CD4-positive, alpha-beta memory T cell (primary cell): ENCODE data around the gene USP12. TPM values are rescaled to one million over a fixed set of nuclear protein-coding genes. Genes with fewer than 3 reads are reported as not detected.

Experiments
- CTCF ChIA-PET: fragments of 350-600 bp; sonication (Branson Sonifier 250); formaldehyde crosslinking; loops from one replicate; lab custom pipeline; 2021; ENCODE audit warnings: inconsistent platforms; ENCODE audit not compliant: partially characterized antibody; lab: Charles Lee
- POLR2A ChIA-PET: fragments of 350-600 bp; sonication (Branson Sonifier 250); formaldehyde crosslinking; loops from one replicate; lab custom pipeline; 2021; ENCODE audit not compliant: partially characterized antibody; lab: Charles Lee
- DNase-seq, 5 donors: peaks; one replicate each; pipeline versions ENCODE4 v3.0.0 to v3.0.0-alpha.2; 2020 to 2022; ENCODE audit warnings: mixed read lengths in 1 of 5
- H3K27ac ChIP-seq: one replicate; pipeline ENCODE4 v1.7.0; 2013; ENCODE audit warnings: low read depth, low read length
- H3K27me3 ChIP-seq: 2 replicates; pipeline ENCODE4 v1.7.0; 2013; ENCODE audit warnings: mild to moderate bottlenecking, low read length, moderate library complexity; ENCODE audit not compliant: insufficient read depth
- H3K36me3 ChIP-seq: 2 replicates; pipeline ENCODE4 v1.7.0; 2013; ENCODE audit warnings: mild to moderate bottlenecking, low read length, moderate library complexity; ENCODE audit not compliant: insufficient read depth
- H3K4me1 ChIP-seq: 2 replicates; pipeline ENCODE4 v1.7.0; 2013; ENCODE audit warnings: mild to moderate bottlenecking, low read length, moderate library complexity; ENCODE audit not compliant: insufficient read depth
- H3K4me3 ChIP-seq, 2 donors: one replicate each; pipeline ENCODE4 v1.7.0; 2013; ENCODE audit warnings: low read length in 2 of 2, mild to moderate bottlenecking in 1 of 2
- H3K9me3 ChIP-seq, 2 donors: one replicate each; pipeline ENCODE4 v1.7.0; 2013; ENCODE audit warnings: low read length in 2 of 2, control low read depth in 1 of 2; ENCODE audit not compliant: control insufficient read depth in 1 of 2
- H3K27ac Mint-ChIP-seq, 7 donors: one replicate each; pipeline ENCODE4 v1.8.0; 2020 to 2021; ENCODE audit warnings: mixed read lengths in 7 of 7, mild to moderate bottlenecking in 6 of 7, inconsistent platforms in 3 of 7, moderate library complexity in 3 of 7
- H3K27me3 Mint-ChIP-seq, 2 donors: one replicate each; pipeline ENCODE4 v1.8.0; 2020 to 2021; ENCODE audit warnings: mixed read lengths in 2 of 2
- H3K36me3 Mint-ChIP-seq, 2 donors: one replicate each; pipeline ENCODE4 v1.8.0; 2020 to 2021; ENCODE audit warnings: mixed read lengths in 2 of 2, inconsistent platforms in 1 of 2, mild to moderate bottlenecking in 1 of 2
- H3K4me1 Mint-ChIP-seq, 4 donors: one replicate each; pipeline ENCODE4 v1.8.0; 2020 to 2021; ENCODE audit warnings: mixed read lengths in 4 of 4, mild to moderate bottlenecking in 1 of 4
- H3K4me3 Mint-ChIP-seq, 8 donors: one replicate each; pipeline ENCODE4 v1.8.0; 2020 to 2021; ENCODE audit warnings: mixed read lengths in 8 of 8, mild to moderate bottlenecking in 7 of 8, moderate library complexity in 6 of 8, inconsistent platforms in 3 of 8
- H3K9me3 Mint-ChIP-seq, 8 donors: one replicate each; pipeline ENCODE4 v1.8.0; 2020 to 2021; ENCODE audit warnings: mixed read lengths in 8 of 8, mild to moderate bottlenecking in 5 of 8, inconsistent platforms in 3 of 8, moderate library complexity in 1 of 8
- intact Hi-C: fragments of 100-400 bp; cut with micrococcal nuclease; formaldehyde crosslinking; loops from one replicate; pipeline ENCODE4 v1.15.1; 2023
- polyA plus RNA-seq, 2 donors: library from polyadenylated mRNA; unstranded; fragments of 300-500 nt; fragmentation: Illumina TruSeq; gene quantifications; one replicate each; pipeline ENCODE4 v1.2.3, GENCODE V29; 2021
- total RNA-seq, 2 experiments: library from RNA; stranded (reverse); gene quantifications; one replicate each; pipeline ENCODE4 v1.2.3, GENCODE V29; 2021

Gene USP12
- total and polyA plus RNA-seq, 4 experiments from 2014 or later = 16.1 to 26.0 (median 20.2) TPM

DNA sequence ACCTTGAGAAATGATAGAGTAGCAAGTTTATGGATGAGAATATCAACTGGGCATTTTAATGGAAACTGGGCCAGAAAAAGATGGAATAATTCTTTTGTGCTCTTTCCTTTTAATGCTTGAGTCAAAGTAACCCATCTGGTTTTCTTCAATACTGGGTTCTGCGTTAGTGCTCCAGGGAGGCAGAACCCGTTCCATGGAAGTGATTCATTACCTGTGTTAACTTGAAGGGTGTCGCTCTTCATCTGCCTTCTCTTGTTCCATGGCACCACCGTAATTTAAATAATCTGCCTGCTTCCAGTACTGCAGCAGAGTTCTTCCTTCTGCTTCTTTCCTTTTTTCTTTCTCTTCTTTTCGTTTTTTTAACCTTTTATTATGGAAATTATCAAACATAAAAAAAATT lies 14.7 kb upstream of the USP12 start:
- intact Hi-C loops = no loop called here
- ChIA-PET CTCF (no interaction called here), POLR2A (no interaction called here)
- no peak for DNase-seq
- no peak overlapping the region for H3K4me3 ChIP-seq
- H3K27me3 ChIP-seq = no peaks in the 10 kb centered on the region
- Mint-ChIP-seq H3K27ac (no peak overlapping the region), H3K4me1 (no peaks in the 10 kb centered on the region), H3K9me3 (peaks cover 0 to 1% (median 0%) of the 10 kb centered on the region in 8 donors), H3K36me3 (no peaks in the 10 kb centered on the region), H3K4me3 (no peak overlapping the region), H3K27me3 (peaks cover 0 to 9% of the 10 kb centered on the region in 2 donors)
- no peaks in the 10 kb centered on the region for H3K4me1 ChIP-seq
- H3K36me3 ChIP-seq = no peaks in the 10 kb centered on the region
- no peaks in the 10 kb centered on the region for H3K9me3 ChIP-seq
- no peak overlapping the region for H3K27ac ChIP-seq

DNA sequence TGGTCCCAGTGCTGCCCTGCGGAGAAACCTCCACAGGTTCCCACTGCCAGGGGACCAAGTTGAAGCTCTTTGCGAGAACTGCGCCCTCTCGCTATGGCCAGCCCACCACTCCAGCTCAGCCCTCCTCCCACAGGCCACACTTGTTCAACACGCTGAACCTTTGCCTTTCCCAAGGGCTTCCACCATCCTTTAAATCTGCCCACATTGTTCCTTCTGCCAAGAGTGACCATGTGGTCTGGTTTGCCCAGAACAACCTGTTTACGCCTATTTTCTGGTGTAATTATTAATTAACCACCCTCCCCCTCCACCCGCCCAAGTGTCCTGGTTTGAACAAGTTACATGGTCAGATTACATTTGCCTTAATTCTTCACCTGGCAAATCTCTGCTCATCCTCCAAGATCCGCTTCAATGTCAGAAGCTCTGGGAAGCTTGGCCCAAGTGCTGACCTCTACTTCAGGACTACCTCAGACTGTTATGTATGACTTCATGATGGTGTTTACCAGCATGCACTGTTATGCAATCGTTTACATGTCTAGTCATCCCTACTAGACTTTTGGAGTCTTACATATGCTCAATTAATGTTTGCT lies 12.0 kb upstream of the USP12 start:
- CTCF ChIA-PET = interaction anchor here (0.7 kb wide), 1 partner anchor 187 kb away, joined by 3 read pairs; no protein-coding TSS in a partner anchor
- no peak for DNase-seq
- Histone ChIP-seq H3K4me1 (no peaks in the 10 kb centered on the region), H3K4me3 (no peak overlapping the region), H3K36me3 (no peaks in the 10 kb centered on the region), H3K27ac (no peak overlapping the region), H3K9me3 (no peaks in the 10 kb centered on the region), H3K27me3 (no peaks in the 10 kb centered on the region)
- no peak overlapping the region for H3K4me3 Mint-ChIP-seq
- H3K27ac Mint-ChIP-seq = no peak overlapping the region
- H3K9me3 Mint-ChIP-seq = peaks cover 0 to 1% (median 0%) of the 10 kb centered on the region in 8 donors
- H3K4me1 Mint-ChIP-seq = no peaks in the 10 kb centered on the region
- H3K36me3 Mint-ChIP-seq = no peaks in the 10 kb centered on the region
- peaks cover 4 to 9% of the 10 kb centered on the region in 2 donors for H3K27me3 Mint-ChIP-seq
- intact Hi-C loops = no loop called here
- POLR2A ChIA-PET = no interaction called here

DNA sequence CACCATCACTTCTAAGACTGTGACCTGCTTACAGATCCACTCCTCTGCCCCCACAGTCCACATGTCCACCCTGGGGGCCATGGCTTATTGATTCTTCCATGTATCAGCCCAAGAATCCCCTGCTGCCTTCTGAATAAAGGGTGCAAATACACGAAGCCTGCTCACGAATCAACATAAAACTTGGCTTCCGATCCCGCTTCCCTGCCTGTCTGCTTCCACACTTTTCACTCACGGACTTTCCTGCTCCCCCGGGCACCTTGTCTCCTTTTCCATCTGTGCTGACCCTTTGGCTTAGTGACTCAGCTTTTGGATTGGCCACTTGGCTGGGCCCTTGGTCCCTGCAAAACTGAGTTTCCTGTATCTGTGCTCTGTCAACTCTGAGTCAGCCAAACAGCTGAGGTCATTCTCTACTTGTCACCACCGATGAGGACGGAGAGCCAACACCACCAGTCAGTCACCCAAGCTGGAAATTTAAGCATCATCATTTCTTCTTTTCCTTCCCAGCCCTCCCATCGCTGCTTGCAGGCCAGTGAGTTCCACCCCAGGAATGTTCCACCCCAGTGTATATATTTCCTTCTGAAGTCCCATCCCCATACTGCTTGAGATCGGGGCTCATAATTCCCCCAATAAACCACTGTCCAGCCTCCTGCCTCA lies 11.4 kb upstream of the USP12 start:
- intact Hi-C loops = no loop called here
- Histone ChIP-seq H3K4me3 (no peak overlapping the region), H3K27ac (no peak overlapping the region), H3K4me1 (no peaks in the 10 kb centered on the region), H3K27me3 (no peaks in the 10 kb centered on the region), H3K9me3 (no peaks in the 10 kb centered on the region), H3K36me3 (no peaks in the 10 kb centered on the region)
- no peaks in the 10 kb centered on the region for H3K4me1 Mint-ChIP-seq
- H3K36me3 Mint-ChIP-seq = no peaks in the 10 kb centered on the region
- H3K27me3 Mint-ChIP-seq = peaks cover 4 to 9% of the 10 kb centered on the region in 2 donors
- no peak overlapping the region for H3K4me3 Mint-ChIP-seq
- CTCF ChIA-PET = no interaction called here
- POLR2A ChIA-PET = no interaction called here
- H3K9me3 Mint-ChIP-seq = peaks cover 0 to 1% (median 0%) of the 10 kb centered on the region in 8 donors
- no peak overlapping the region for H3K27ac Mint-ChIP-seq
- no peak for DNase-seq

DNA sequence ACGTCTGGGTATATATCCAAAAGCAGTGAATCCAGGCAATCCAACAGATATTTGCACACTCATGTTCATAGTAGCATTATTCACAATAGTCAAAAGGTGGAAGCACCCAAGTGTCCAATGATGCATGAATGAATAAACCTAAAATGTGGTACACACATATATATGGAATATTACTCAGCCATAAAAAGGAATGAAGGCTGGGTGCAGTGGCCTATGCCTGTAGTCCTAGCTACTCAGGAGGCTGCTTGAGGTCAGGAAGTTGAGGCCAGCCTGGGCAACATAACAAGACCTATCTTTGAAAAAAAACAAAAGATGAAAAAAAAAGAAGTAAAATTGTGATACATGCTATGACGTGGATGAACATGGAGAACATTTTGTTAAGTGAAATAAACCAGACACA lies 10.4 kb upstream of the USP12 start:
- Histone ChIP-seq H3K27ac (no peak overlapping the region), H3K27me3 (no peaks in the 10 kb centered on the region), H3K4me1 (no peaks in the 10 kb centered on the region), H3K4me3 (no peak overlapping the region), H3K9me3 (no peaks in the 10 kb centered on the region), H3K36me3 (no peaks in the 10 kb centered on the region)
- intact Hi-C loops = no loop called here
- no peak overlapping the region for H3K4me3 Mint-ChIP-seq
- H3K27me3 Mint-ChIP-seq = peaks cover 4 to 9% of the 10 kb centered on the region in 2 donors
- H3K36me3 Mint-ChIP-seq = no peaks in the 10 kb centered on the region
- no peak for DNase-seq
- H3K9me3 Mint-ChIP-seq = peaks cover 0 to 1% (median 0%) of the 10 kb centered on the region in 8 donors
- no peaks in the 10 kb centered on the region for H3K4me1 Mint-ChIP-seq
- CTCF ChIA-PET = interaction anchor here (0.9 kb wide), 1 partner anchor 180 kb away, joined by 3 read pairs; no protein-coding TSS in a partner anchor
- POLR2A ChIA-PET = no interaction called here
- H3K27ac Mint-ChIP-seq = no peak overlapping the region

DNA sequence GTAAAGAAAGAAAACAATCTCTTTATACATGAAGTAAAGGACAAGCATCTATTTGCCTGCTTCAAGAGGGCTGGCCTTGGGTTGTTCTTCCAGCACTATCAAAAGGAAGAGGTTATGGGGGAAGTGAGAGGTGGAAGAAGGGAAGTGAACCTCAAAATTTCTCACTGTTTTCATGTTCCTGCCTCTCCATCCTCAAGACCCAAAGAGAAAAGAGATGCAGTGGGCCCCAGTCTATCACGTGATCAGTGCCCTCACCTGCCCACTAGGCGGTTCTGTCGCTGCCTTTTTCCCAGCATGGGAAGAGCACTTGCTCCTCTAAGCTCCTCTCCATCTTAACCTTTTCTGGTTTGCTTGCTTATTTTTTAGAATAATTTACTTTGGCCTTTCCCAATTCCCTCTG lies 6.2 kb upstream of the USP12 start:
- Histone ChIP-seq H3K36me3 (no peaks in the 10 kb centered on the region), H3K27me3 (no peaks in the 10 kb centered on the region), H3K9me3 (no peaks in the 10 kb centered on the region), H3K4me1 (peaks cover 2% of the 10 kb centered on the region), H3K27ac (no peak overlapping the region), H3K4me3 (no peak overlapping the region)
- Mint-ChIP-seq H3K4me1 (peaks cover 2 to 5% (median 4%) of the 10 kb centered on the region in 4 donors), H3K4me3 (no peak overlapping the region), H3K27ac (peak overlapping the region in 1 of 7 donors; percentile 47), H3K27me3 (peaks cover 4% of the 10 kb centered on the region in 2 donors), H3K9me3 (no peaks in the 10 kb centered on the region), H3K36me3 (no peaks in the 10 kb centered on the region)
- no peak for DNase-seq
- intact Hi-C loops = no loop called here
- POLR2A ChIA-PET = no interaction called here
- CTCF ChIA-PET = no interaction called here

DNA sequence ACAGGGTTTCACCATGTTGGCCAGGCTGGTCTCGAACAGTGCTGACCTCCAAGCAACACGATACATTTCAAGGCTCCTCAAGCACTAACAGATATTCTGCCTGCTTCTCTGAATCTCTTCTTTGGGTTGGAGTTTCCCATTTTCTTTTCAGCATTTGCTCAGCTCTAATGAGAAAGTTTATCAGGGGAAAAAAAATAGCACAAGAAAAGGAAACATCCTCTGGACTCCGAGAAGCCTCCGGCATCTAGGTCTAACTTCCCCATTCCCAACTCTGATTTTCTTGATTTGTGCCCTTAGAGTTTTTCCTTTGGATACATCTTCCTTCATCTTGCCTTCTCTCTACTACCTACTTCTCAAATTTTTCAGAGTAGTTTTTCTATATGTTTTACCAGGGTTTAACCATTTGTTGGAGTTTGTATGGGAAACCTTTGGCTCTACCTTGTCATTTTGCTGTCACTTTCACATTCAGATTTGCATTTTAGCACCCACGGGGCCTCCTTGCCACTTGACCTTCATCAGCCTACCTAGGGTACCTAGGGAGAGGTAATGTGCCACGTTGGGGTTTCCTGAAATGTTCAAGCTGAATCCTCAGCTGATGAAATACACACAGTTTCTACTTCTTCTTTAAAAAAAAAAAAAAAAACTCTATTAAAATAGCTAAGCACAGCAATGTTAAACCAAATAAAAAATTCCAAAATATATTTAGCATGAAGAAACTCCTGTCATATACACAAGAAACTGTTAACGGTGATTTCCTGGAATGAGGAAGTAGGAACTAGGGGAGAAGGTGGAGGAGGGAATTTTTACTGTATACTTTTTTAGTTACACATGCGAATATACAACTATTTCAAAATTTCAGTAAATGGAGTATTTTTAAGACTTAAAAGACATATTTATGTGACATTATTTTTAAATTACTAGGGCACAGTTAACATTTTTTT lies 5.1 kb upstream of the USP12 start:
- Histone ChIP-seq H3K36me3 (no peaks in the 10 kb centered on the region), H3K4me1 (peaks cover 8% of the 10 kb centered on the region), H3K4me3 (no peak overlapping the region), H3K9me3 (no peaks in the 10 kb centered on the region), H3K27me3 (no peaks in the 10 kb centered on the region), H3K27ac (no peak overlapping the region)
- H3K9me3 Mint-ChIP-seq = no peaks in the 10 kb centered on the region
- peaks cover 8 to 14% (median 10%) of the 10 kb centered on the region in 4 donors for H3K4me1 Mint-ChIP-seq
- DNase-seq = no peak
- ChIA-PET POLR2A (no interaction called here), CTCF (no interaction called here)
- peaks cover 0 to 4% of the 10 kb centered on the region in 2 donors for H3K27me3 Mint-ChIP-seq
- no peak overlapping the region for H3K4me3 Mint-ChIP-seq
- H3K27ac Mint-ChIP-seq = peak overlapping the region in 2 of 7 donors; percentile 71 to 77
- intact Hi-C loops = no loop called here
- H3K36me3 Mint-ChIP-seq = no peaks in the 10 kb centered on the region
